GM19193 (cell line): ENCODE measurements around the gene SPDYE5.
A peak's percentile ranks its signal among the peaks of the same experiment; 100 is the strongest.
"Not testable (repeated sequence)": the region's sequence is repeated elsewhere in the genome, so short reads cannot be mapped to it uniquely, and the experiment has no call there.

Experiments
- POLR2A ChIP-seq: IDR thresholded peaks from 4 replicates; pipeline ENCODE4 v1.6.1; 2011; ENCODE audit not compliant: insufficient read depth, insufficient read length; ENCODE audit errors: extremely low read depth

SPDYE5 gene

GRCh38 chr7:75492020-75492419, at the start of gene SPDYE5:
SPDYE5 (plus strand) TSS chr7:75492320; CDS start chr7:75494048, 1,728 bp downstream.
- TF ChIP-seq POLR2A, result not testable (repeated sequence)

- peak; percentile 37 for TF ChIP-seq POLR2A
Measured at GRCh38 chr7:75442465-75443111, 49.5 kb upstream of the SPDYE5 start.

GRCh38 chr7:75485979-75486643, 6.0 kb upstream of the SPDYE5 start, which contains the start of gene POM121C:
POM121C (minus strand) TSS chr7:75486299; CDS start chr7:75441496, 44,803 bp downstream.
- TF ChIP-seq POLR2A, result peak; percentile 65

- TF ChIP-seq POLR2A, result no peak
Measured at GRCh38 chr7:75531359-75531821, 39.3 kb downstream of the SPDYE5 start.

- TF ChIP-seq POLR2A, result no peak
Measured at GRCh38 chr7:75532639-75533038, 40.5 kb downstream of the SPDYE5 start.

- TF ChIP-seq POLR2A, result no peak
Measured at GRCh38 chr7:75533926-75534325, 41.8 kb downstream of the SPDYE5 start.

- no peak for TF ChIP-seq POLR2A
Measured at GRCh38 chr7:75534727-75535307, 42.7 kb downstream of the SPDYE5 start.

GRCh38 chr7:75536491-75536890, 44.4 kb downstream of the SPDYE5 start:
- no peak for TF ChIP-seq POLR2A

- no peak for TF ChIP-seq POLR2A
Measured at GRCh38 chr7:75536940-75537538, 44.9 kb downstream of the SPDYE5 start.

GRCh38 chr7:75537731-75538130, 45.6 kb downstream of the SPDYE5 start:
- TF ChIP-seq POLR2A, result no peak

GRCh38 chr7:75546237-75547015, 54.3 kb downstream of the SPDYE5 start:
- no peak for TF ChIP-seq POLR2A
